H1 (cell line): ENCODE data around the gene CXCL1. TPM values are rescaled to one million over a fixed set of nuclear protein-coding genes. Genes with fewer than 3 reads are reported as not detected.

Source experiments
- polyA plus RNA-seq, 7 experiments: library from polyadenylated mRNA; depleted of rRNA in 3 of 7; stranded (reverse) in 5 of 7; unstranded in 2 of 7; fragments of >200 nt in 5 of 7; fragments of 200-250 nt in 2 of 7; gene quantifications; 1 replicate in 5 of 7; 2 replicates in 1 of 7; 4 replicates in 1 of 7; pipeline versions ENCODE4 v1.2.1 to v1.2.3, GENCODE V29; 2011 to 2013; ENCODE audit warnings: missing spikeins in 2 of 7, mixed read lengths in 2 of 7
- total RNA-seq: library from RNA; stranded (reverse); fragmentation: NEBNext Ultra II Directional; extraction: Animal tissue kit (Norgen Biotek cat#: 25700); gene quantifications from 2 replicates; pipeline ENCODE4 v1.2.1, GENCODE V29; 2021
- TF ChIP-seq, protein P1 (sequence below): fragments of 300-600 bp; sonication (generic); IDR thresholded peaks from 2 replicates; pipeline ENCODE4 v1.7.1; 2012; ENCODE audit warnings: low read length, moderate library complexity, mild to moderate bottlenecking, inconsistent platforms; ENCODE audit not compliant: insufficient replicate concordance

Gene CXCL1
- total and polyA plus RNA-seq, 2 of the 8 experiments (the other 6 are each of a cell fraction or from before 2014, with no cell fraction given), result 0.77 to 0.80 TPM

DNA sequence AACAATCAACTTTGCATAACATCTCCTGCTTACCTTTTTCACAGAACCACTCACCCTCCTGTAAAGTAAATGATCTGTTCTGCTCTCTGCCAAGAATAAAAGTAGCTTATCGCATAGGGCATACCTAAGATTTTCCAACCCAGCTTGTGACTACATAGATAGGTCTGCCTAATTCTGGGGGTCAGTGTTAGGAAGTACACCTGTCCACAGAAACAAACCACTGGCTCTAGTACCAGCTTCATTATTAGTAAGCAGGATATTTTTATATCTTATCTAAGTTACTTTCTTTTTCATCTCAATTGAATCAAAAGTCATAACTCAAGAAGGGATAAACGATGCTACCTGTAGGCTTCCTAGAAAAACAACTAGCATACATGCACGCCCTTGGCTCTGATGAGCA is 23.8 kb downstream of the CXCL1 start (continued):
- TF ChIP-seq, protein P1, sequence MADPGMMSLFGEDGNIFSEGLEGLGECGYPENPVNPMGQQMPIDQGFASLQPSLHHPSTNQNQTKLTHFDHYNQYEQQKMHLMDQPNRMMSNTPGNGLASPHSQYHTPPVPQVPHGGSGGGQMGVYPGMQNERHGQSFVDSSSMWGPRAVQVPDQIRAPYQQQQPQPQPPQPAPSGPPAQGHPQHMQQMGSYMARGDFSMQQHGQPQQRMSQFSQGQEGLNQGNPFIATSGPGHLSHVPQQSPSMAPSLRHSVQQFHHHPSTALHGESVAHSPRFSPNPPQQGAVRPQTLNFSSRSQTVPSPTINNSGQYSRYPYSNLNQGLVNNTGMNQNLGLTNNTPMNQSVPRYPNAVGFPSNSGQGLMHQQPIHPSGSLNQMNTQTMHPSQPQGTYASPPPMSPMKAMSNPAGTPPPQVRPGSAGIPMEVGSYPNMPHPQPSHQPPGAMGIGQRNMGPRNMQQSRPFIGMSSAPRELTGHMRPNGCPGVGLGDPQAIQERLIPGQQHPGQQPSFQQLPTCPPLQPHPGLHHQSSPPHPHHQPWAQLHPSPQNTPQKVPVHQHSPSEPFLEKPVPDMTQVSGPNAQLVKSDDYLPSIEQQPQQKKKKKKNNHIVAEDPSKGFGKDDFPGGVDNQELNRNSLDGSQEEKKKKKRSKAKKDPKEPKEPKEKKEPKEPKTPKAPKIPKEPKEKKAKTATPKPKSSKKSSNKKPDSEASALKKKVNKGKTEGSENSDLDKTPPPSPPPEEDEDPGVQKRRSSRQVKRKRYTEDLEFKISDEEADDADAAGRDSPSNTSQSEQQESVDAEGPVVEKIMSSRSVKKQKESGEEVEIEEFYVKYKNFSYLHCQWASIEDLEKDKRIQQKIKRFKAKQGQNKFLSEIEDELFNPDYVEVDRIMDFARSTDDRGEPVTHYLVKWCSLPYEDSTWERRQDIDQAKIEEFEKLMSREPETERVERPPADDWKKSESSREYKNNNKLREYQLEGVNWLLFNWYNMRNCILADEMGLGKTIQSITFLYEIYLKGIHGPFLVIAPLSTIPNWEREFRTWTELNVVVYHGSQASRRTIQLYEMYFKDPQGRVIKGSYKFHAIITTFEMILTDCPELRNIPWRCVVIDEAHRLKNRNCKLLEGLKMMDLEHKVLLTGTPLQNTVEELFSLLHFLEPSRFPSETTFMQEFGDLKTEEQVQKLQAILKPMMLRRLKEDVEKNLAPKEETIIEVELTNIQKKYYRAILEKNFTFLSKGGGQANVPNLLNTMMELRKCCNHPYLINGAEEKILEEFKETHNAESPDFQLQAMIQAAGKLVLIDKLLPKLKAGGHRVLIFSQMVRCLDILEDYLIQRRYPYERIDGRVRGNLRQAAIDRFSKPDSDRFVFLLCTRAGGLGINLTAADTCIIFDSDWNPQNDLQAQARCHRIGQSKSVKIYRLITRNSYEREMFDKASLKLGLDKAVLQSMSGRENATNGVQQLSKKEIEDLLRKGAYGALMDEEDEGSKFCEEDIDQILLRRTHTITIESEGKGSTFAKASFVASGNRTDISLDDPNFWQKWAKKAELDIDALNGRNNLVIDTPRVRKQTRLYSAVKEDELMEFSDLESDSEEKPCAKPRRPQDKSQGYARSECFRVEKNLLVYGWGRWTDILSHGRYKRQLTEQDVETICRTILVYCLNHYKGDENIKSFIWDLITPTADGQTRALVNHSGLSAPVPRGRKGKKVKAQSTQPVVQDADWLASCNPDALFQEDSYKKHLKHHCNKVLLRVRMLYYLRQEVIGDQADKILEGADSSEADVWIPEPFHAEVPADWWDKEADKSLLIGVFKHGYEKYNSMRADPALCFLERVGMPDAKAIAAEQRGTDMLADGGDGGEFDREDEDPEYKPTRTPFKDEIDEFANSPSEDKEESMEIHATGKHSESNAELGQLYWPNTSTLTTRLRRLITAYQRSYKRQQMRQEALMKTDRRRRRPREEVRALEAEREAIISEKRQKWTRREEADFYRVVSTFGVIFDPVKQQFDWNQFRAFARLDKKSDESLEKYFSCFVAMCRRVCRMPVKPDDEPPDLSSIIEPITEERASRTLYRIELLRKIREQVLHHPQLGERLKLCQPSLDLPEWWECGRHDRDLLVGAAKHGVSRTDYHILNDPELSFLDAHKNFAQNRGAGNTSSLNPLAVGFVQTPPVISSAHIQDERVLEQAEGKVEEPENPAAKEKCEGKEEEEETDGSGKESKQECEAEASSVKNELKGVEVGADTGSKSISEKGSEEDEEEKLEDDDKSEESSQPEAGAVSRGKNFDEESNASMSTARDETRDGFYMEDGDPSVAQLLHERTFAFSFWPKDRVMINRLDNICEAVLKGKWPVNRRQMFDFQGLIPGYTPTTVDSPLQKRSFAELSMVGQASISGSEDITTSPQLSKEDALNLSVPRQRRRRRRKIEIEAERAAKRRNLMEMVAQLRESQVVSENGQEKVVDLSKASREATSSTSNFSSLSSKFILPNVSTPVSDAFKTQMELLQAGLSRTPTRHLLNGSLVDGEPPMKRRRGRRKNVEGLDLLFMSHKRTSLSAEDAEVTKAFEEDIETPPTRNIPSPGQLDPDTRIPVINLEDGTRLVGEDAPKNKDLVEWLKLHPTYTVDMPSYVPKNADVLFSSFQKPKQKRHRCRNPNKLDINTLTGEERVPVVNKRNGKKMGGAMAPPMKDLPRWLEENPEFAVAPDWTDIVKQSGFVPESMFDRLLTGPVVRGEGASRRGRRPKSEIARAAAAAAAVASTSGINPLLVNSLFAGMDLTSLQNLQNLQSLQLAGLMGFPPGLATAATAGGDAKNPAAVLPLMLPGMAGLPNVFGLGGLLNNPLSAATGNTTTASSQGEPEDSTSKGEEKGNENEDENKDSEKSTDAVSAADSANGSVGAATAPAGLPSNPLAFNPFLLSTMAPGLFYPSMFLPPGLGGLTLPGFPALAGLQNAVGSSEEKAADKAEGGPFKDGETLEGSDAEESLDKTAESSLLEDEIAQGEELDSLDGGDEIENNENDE, result no peak
